Dedifferentiated amniotic fluid mesenchymal stem cell (primary cell): ENCODE measurements around the gene BRD3.
"Not testable (repeated sequence)": the region's sequence is repeated elsewhere in the genome, so short reads cannot be mapped to it uniquely, and the experiment has no call there.

Experiments used
- DNase-seq: peaks from one replicate; pipeline ENCODE4 v3.0.0-alpha.2; 2016; ENCODE audit errors: extremely low spot score

The BRD3 gene

GRCh38 chr9:134067904-134068743, at the start of gene BRD3:
Gene BRD3 (minus strand): TSS chr9:134068026. CDS start chr9:134053477, 14,549 bp downstream.
- peak; percentile 77 for DNase-seq

DNA sequence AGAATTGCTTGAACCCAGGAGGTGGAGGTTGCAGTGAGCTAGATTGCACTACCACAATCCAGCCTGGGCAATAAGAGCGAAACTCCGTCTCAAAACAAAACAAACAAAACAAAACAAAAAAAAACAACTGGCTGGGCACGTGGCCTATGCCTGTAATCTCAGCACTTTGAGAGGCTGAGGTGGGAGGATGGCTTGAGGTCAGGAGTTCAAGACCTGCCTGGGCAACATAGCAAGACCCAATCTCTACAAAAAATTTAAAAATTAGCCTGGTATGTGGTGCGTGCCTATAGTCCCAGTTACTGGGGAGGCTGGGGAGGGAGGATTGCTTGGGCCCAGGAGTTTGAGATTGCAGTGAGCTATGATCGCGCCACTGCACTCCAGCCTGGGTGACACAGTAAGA, 44.7 kb upstream of the BRD3 start:
- DNase-seq: no peak

DNA sequence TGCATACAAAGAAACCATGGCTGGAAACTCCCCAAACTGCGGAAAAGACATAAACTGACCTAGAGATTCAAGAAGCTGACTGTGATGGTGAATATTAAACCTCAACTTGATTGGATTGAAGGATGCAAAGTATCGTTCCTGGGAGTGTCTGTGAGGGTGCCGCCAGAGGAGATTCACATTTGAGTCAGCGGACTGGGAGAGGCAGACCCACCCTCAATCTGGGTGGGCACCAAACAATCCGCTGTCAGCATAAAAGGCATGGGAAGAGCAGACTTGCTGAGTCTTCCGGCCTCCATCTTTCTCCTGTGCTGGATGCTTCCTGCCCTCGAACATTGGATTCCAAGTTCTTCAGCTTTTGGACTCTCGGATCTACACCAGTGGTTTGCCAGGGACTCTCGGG, 43.2 kb upstream of the BRD3 start:
- no peak for DNase-seq

DNA sequence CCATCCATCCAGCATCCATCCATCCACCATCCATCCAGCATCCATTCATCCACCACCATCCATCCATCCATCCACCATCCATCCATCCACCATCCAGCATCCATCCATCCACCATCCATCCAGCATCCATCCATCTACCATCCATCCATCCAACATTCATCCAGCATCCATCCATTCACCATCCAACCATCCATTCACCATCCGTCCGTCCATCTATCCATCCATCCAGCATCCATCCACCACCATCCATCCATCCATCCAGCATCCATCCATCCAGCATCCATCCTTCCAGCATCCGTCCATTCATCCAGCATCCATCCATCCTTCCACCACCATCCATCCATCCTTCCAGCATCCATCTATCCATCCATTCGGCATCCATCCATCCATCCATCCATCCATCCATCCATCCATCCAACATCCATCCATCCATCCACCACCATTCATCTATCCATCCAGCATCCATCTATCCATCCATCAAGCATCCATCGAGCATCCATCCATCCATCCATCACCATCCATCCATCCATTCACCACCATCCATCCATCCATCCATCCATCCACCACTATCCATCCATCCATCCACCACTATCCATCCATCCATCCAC, 35.7 kb upstream of the BRD3 start:
- no peak for DNase-seq

- DNase-seq: no peak
Measured at GRCh38 chr9:134101623-134102149, 33.9 kb upstream of the BRD3 start.

DNA sequence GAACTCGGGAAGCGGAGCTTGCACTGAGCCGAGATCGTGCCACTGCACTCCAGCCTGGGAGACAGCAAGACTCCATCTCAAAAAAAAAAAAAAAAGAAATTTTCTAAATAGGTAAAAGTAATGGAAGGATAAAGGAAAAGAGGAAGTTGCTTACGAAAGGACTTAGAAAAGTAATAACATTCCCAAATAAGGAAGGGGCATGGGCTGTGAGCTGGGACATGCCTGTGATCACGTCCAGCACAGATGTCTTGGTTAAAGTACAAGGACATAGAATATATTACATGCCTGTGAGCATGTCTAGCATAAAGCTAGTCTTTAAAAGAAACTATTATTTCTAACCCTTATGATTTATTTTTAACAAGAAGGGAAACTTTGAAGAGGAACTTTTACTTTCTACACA, 33.3 kb upstream of the BRD3 start:
- DNase-seq: not testable (repeated sequence)

- DNase-seq: no peak
Measured at GRCh38 chr9:134100040-134100439, 32.2 kb upstream of the BRD3 start.

- DNase-seq: no peak
Measured at GRCh38 chr9:134099123-134099761, 31.4 kb upstream of the BRD3 start.

DNA sequence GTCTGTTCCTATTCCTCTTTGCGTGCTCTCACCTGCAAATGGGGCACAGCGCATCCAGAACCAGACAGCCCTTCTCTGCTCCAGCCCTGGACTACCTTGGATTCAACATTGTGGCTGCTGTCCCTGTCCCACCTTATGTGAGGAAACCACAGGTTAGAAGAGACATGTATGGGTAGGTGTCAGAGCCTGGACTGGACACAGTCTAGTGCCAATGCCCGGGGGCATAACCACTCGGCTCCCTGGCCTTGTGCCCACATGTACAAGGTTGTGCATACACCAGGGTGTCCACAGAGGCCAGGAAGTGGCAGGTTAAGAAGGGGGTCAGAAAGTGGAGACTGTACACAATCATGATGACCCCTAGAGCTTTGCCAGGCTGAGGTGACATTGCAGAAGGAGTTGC, 22.1 kb upstream of the BRD3 start:
- DNase-seq: no peak

- DNase-seq: no peak
Measured at GRCh38 chr9:134088063-134088725, 20.4 kb upstream of the BRD3 start.

GRCh38 chr9:134085674-134086073, 17.8 kb upstream of the BRD3 start:
- DNase-seq: no peak

DNA sequence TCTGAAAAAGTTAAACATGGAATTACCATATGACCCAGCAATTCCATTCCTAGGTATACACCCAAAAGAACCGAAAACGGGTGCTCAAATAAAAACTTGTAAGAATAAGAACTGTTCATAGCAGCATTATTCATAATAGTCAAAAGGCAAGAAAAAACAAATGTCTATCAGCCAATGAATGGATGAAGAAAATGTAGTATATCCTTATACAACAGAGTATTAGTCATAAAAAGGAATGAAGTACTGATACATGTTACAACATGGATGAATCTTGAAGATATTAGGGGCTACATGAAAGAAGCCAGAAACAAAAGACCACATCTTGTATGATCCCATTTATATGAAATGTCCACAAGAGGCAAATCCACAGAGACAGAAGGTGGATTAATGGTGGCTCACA, 15.6 kb upstream of the BRD3 start:
- no peak for DNase-seq

DNA sequence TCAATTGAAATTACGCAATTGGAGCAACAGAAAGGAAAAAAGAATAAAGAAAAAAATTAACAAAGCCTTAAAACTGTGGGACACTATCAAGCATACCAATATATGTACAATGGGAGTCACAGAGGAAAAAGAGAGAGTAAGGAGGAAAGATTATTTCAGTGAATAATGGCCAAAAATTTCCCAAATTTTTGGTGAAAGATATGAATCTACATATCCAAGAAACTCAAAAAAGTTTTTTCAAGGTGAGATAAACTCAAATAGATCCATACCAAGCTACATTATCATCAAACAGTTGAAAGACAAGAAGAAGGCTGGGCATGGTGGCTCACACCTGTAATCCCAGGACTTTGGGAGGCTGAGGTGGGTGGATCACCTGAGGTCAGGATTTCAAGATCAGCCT, 8.8 kb upstream of the BRD3 start:
- no peak for DNase-seq

DNA sequence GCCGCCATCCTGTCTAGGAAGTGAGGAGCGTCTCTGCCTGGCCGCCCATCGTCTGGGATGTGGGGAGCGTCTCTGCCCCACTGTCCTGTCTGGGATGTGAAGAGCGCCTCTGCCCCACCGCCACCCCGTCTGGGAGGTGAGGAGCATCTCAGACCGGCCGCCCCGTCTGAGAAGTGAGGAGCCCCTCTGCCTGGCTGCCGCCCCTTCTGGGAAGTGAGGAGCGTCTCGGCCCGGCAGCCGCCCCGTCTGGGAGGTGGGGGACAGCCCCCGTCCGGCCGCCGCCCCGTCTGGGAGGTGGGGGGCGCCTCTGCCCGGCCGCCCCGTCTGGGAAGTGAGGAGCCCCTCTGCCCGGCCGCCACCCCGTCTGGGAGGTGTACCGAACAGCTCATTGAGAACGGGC, 7.9 kb upstream of the BRD3 start:
- DNase-seq: not testable (repeated sequence)

GRCh38 chr9:134073500-134073899, 5.7 kb upstream of the BRD3 start:
- no peak for DNase-seq

DNA sequence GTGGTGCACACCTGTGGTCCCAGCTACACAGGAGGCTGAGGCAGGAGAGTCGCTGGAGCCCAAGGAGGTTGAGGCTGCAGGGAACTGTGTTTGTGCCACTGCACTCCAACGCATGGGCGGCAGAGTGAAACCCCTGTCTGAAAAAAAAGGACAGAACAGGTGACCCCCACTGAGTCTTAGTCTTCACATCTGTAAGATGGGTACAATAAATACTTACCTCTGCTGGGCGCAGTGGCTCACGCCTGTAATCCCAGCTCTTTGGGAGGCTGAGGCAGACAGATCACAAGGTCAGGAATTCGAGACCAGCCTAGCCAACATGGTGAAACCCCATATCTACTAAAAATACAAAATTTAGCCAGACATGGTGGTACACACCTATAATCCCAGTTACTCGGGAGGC, 4.9 kb upstream of the BRD3 start:
- not testable (repeated sequence) for DNase-seq

DNA sequence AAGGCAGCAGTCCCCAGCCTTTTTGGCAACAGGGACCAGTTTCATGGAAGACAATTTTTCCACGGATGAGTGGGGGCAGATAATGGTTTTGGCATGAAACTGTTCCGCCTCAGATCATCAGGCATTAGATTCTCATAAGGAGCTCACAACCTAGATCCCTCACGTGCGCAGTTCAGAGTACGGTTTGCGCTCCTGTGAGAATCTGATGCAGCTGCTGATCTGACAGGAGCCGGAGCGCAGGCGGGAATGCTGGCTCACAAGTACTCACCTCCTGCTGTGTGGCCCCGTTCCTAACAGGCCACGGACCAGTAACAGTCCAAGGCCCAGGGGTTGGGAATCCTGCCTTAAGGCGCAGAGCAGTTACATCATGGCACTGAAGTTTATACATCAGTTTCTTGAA, 3.3 kb upstream of the BRD3 start:
- no peak for DNase-seq

DNA sequence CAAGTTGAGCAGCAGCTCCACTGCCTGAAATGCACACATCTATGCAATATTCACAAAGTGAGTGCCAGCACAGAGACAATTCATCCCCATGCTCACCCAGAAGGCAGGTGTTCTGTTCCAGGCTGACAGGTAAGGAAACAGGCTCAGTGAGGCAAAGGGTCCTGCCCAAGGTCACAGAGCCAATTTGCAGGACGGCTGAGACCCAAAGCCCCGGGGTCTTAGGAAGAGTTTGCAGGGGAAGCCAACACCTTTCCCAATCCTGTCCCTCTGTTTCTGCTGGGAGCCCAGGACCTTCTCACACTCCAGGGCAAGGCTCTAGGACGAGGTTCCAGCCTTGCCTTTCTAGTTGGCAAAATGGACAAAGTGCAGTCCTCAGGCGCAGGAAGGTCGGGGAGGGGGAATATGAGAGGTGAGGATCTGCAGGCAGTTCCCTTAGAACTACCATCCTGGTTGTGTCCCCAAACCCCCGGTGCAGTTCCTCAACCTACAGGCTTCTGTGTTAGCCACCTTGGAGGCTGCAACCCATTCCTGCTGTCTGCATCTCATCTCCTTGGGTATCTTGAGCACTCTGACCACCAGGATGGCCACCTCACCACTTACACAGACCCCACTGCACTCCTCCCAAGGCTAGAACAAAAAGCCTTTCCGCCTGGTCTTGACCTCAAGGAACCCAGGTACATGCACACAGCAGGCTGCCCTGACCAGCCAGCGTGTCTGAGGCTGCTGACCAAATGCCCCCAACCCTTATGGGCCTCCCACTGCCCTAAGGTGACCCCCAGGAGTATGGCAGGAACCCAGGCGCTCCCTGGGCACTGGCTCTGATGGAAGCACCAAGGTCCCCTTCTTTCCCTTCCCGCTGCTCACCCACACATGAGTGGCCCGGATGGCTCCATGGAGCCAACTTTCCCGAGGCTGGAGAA, 1.9 kb upstream of the BRD3 start:
- no peak for DNase-seq

GRCh38 chr9:134068744-134069479, 1.1 kb upstream of the BRD3 start:
- no peak for DNase-seq
